ENCODE measurements around the gene TFEC.
"Not testable (repeated sequence)": the region's sequence is repeated elsewhere in the genome, so short reads cannot be mapped to it uniquely, and the experiment has no call there.

Gene TFEC, protein sequence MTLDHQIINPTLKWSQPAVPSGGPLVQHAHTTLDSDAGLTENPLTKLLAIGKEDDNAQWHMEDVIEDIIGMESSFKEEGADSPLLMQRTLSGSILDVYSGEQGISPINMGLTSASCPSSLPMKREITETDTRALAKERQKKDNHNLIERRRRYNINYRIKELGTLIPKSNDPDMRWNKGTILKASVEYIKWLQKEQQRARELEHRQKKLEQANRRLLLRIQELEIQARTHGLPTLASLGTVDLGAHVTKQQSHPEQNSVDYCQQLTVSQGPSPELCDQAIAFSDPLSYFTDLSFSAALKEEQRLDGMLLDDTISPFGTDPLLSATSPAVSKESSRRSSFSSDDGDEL

DNA sequence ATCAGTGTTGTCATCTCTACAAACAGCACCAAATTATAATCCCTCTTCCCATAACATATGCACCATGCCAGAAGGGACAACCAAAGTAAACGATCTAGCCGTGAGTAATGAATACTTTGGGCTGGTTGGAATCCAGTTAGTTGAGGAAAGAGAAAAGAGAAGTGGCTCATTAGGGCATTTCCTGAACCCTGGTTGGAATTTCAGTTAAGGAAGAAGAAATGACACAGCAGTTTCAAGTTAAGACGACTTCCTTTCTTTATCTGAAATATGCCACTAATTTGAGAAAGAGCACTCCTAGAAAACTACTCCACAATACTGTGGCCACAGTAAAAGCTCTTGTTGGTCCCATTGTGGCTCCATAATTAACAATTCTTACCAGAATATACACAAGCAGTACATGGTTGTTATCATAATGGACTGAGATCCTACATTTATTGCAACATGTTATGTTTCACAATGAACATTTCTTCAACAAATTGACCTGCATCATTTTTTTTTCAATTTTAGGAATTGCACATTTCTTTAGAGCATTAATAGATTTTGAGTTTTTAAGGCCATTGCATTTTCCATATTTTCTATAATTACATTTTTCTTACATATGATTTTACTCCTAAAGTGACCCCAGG is at the start of gene TFEC:
Gene TFEC (minus strand): TSS at position 113 of the 626 bp plus-strand sequence. CDS start 46,322 bp downstream, outside the sequence.
- no peak for DNase-seq

DNA sequence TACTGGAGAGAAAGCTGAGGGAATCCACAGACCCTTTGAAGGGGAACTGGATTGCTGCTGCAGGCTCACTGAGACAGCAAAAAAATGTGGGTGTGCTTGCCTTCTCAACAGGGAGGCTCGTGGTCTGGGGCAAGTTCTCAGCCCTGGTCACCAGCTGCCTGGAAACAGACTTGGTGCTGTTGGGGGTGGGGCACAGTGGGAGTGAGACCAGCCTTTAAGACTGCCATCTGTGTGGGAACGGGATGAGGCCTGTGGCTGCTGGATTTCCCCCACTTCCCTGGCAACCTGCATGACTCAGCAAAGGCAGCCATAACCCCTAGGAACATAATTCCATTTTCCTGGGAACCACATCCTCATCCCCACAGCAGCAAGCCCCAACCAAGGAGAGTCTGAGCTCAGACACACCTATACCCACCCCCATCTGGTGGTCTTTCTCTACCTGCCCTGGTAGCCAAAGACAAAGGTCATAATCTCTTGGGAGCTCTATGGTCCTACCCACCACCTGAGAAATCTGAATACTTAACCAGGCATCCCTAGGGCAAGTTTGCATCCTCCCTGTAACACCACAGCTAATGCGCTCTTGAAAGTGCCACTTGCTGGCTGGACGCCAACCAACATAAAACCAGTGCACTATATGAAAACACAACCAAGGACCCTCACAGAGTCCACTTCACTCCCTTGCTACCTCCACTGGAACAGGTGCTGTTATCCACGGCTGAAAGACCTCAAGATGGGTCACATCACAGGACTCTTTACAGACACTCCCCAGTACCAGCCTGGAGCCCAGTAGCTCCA is 45.0 kb upstream of the TFEC start:
- DNase-seq = no peak

DNA sequence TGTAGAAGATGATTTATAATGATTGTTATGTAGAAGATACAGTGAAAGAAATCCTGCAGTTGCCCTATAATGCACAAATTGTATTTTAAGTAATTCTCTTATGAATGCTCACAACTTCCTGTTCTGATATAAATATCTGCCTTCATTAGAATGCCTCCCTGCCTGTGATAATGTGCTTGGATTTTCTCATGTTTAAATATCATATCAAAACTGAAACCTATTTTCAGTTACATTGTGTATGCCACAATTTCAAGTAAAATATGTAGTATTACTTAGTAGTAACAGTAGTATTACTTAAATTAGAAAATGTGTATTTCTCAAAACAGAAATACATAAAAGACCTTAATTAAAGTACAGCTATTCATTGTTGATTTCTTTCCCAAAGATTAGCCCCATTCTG is 41.1 kb upstream of the TFEC start:
- DNase-seq = no peak

DNA sequence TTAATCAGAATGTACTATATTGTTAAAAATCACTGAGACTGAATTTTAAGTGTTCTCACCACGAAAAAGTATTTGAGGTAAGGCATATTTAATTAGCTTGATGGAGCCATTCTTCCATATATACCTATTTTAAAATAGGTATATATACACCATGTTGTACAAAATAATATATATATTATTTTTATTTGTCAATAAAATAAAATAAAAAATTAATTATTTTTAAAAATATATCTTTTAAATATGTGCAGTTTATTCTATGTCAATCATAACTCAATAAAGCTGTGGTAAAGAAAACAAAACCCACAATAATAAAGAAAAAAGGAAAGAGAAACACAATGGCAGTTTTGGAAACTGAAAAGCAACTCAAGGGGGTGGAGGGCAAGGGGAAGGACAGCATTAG is 33.6 kb upstream of the TFEC start:
- DNase-seq = no peak

DNA sequence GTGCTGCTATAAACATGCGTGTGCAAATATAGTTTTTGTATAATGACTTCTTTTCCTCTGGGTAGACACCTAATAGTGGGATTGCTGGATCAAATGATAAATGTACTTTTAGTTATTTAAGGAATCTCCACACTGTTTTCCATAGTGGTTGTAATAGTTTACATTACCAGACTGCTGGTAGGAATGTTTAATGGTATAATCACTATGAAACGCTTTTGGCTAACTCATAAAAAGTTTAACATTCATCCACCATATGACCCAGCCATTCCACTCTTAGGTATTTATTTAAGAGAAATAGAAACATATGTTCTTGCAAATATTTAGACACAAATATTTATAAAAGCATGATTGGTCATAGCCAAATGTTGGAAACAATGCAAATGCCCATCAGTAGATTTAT is 32.1 kb upstream of the TFEC start:
- DNase-seq = no peak

DNA sequence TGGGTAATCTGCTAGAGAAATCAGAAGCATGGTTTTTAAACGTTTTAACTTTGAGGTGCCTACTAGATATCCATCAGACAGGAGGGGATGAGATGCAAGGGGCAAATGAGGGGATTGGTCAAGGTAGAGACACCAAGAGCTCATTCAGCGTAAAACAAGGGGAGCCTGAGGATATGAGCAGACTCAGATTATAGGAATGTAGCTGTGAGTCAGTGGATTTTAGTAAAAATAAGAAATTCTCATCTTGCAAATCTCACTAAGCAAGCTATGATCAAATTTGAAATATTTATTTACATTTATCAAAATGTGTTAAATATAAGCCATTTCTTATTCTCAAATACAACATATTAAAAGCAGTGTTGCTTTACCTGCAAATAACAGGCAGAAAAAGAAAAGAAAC is 21.4 kb upstream of the TFEC start:
- no peak for DNase-seq

DNA sequence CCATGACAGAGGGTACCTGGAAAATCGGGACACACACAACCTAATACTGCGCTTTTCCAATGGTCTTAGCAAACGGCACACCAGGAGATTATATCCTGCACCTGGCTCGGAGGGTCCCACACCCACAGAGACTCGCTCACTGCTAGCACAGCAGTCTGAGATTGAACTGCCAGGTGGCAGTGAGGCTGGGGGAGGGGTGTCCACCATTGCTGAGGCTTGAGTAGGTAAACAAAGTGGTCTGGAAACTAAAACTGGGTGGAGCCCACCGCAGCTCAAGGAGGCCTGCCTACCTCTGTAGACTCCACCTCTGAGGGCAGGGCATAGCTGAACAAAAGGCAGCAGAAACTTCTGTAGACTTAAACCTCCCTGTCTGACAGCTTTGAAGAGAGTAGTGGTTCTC is 16.7 kb upstream of the TFEC start:
- not testable (repeated sequence) for DNase-seq

DNA sequence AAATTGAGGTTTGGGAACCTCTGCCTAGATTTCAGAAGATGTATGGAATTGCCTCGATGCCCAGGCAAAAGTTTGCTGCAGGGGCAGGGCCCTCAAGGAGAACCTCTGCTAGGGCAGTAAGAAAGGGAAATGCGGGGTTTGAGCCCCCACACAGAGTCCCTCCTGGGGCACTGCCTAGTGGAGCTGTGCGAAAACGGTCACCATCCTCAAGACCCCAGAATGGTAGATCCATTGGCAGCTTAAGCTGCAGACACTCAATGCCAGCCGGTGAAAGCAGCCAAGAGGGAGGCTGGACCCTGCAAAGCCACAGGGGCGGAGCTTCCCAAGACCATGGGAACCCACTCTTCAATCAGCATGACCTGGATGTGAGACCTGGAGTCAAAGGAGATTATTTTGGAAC is 15.0 kb upstream of the TFEC start:
- DNase-seq = no peak

DNA sequence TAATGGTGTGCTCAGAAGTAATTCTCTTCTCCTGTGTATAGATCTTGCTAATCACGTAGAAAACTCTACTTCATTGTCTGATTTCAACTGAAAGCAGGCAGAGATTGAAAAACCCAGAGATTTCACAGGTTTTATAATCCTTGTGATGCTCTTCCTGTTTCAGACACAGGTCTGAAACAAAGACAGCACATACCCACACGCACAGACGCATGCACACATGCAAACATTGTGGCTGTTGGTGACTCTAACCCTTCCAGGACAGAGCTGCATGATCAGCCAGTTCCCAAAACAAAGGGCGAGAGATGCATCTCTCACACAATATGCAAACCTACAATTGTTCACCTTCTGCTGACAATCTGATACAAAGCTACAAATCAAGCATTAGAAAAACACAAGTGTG is 11.1 kb upstream of the TFEC start:
- DNase-seq = no peak

DNA sequence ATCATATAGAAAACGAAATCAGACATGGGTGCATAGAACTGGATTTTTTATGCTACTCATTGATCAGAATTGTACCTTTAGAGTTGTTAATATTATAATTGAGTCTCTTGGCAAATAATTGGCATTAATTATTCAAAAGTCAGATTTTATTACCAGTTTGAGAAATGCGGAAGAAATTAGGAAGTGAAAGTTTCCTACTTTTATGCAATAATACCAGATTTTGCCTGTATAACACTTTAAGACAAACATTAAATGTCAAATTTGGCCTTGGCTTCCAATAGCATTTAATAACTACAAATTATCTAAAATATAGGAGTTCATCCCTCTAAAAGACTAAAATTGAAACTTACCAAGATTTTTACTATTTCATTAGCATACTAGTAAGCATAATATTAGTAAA is 6.8 kb upstream of the TFEC start:
- no peak for DNase-seq

DNA sequence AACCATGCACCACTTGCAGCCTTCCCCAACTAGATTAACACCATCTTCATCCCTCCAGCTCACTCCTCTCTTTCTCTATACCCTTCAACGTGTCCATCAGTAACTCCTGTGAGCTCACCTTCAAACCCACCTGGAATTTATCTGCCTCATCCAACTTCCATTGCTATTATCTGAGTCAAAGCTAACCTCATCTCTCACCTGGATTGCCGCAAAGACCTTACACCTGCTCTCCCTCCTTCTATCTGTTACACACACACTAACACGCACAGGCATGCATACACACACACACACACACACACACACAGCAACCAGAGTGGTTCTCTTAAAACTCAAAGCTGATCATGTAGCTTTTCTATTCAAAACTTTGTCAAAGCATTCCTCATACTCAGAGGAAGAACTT is 3.8 kb upstream of the TFEC start:
- DNase-seq = no peak

DNA sequence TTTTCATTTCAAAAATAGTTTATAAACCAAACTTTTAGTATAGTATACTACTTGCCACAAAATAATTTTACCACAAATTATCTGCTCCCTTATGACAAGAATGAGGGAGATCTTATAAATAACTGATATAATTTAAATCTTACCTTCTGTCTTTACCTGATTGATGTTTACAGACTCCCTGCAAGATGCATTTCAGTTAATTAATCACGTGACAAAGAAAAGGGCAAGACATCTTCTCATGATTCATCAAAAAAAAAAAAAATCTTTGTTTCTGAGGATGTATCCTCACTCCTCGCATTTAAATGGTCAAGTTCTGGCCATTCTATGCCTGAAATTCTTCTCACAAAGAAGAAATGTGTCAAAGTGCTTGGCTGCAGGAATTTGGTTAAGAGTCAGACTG is 2.3 kb upstream of the TFEC start:
- no peak for DNase-seq

DNA sequence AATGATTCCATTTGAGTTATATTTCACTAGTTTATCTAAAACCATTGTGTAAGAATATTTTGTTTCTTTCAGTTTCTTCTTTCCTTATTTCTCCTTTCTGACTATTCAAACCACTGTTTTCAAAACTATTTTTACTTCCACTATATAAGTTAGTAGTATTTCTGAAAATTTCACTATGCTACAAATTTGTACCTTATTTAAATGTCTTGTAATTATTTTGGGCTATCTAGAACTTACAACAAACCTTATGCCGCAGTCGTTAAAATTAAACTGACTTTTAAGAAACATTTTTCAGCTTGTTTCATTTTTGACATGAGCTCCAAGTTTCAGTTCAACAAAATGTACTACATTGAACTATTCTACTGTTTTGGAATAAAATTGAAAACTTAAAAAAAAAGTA is 1.8 kb downstream of the TFEC start:
- DNase-seq = no peak

DNA sequence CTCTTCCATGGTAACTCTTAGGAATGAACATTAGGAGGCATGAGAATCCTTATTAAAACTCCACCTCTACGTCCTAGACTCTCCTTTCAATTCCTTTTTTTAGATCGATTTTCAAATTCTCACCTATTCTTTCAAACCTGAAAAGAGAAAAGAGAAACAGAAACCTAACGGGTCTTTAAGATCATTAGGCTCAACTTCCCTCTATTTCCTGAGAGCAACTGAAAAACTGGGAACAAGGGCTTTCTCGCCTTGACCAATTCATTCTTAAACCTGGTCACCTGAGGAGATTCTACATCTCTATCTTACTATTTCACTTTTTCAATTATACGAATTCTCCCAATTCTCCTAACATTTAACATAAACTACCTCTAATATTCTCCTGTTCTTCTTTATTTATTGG is 2.8 kb downstream of the TFEC start:
- no peak for DNase-seq

DNA sequence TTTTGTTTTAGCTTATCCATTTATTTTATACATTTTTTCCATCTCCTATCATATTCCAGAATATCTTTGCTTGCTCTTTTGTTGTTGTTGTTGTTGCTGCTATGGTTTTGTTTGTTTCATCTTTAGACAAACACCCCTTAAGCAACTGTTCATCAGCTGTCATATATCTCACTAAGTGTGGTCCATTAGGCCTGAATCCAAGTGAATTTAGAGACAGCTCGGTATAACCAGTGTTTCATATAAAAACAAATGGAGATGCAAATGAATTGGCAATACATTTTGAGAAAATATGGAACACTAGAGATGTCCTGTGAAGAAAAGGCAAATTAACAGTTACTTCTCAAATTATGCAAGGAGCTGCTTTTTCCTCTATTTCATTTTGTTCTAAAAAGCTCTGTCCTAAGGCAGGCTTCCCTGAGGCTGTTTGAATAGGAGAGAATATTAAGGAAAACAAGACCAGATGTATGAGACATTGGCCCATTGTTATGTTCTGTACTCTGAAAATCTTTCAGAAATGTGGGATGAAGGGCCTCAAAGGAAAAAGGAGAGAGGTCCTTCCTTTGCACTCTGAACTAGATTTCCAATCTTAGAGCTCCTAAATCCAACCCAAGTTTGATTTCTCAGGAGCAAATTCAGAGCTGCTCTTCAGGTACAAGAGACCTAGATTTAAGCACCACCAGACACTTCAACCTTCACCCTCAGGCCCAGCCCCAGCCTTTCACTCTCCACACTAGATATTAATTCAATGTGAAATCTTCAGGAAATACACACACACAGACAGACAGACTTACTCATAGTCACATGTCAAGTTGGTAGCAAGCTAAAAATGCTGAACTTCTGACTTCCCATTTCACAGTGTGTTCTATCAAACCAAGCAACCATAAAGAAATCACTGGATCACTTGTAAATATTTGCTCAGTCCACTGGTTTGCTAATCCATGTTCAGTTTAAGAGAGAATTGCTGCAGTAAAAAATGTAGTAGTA is 5.4 kb downstream of the TFEC start:
- DNase-seq = no peak

DNA sequence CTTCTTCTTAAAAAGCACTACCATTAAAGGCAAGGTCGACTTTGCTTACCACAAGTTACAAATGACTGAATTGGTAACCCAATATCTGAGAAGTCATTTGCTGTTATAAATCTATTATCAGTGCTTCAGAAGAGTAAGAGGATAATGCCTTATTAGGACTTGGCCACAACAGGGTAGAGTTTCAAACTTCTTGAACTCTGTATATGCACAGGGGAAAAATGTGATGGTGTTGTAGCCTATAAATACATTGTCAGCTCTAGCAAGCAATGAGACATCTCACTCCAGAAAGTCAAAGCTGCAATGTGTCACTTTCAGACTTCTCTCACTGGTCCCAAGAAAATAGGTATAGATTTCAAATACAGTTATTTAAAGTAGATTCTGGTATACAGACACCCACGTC is 9.3 kb downstream of the TFEC start:
- no peak for DNase-seq

DNA sequence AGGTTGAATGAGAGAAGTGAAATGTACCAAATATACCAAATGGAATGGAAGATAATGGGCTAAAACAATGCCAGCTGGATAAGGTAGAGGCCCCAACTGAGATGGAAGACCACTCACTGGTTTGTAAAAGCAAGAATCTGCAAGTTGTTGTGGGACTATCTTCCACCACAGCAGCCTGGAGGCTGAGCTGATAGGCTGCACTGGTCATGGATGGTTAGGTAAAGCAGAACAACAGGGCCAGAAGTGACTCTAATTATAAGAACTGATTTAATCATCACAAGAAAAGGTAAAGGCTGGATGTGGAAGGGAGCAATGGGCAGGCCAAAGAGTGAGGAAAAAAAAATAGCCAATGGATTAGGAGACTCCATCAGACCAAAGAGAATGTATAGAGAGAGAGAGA is 11.8 kb downstream of the TFEC start:
- DNase-seq = no peak

DNA sequence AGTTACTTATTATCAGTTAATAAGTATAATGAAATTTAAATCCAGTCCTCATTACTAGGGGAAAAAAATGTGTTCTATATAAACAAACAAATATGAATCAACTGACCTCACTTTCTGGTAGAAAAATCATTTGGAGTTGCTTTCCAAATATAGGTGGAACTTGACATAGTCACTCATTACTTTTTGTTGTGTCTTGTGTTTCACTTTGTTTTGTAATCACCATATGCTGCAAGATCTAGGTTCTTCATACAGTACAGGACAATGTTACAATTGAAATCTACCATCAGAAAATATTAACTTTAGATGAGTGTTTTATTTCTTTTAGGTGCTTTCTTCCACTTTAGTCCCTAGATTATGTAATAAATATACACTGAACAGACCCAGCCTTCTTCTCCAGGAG is 16.9 kb downstream of the TFEC start:
- DNase-seq = no peak

DNA sequence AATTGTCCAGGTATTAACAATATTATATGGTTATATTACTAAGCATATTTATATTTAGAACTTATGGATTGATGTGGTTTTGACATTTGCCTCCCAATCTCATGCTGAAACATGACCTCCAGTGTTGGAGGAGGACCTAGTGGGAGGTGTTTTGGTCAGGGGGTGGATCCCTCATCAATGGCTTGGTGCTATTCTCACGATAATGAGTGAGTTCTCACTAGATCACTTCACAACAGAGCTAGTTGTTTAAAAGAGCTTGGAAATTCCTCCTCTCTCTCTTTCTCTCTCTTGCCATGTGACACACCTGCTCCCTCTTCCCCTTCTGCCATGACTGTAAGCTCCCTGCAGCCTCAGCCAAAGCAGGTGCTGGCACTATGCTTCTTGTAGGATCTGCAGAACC is 19.0 kb downstream of the TFEC start:
- no peak for DNase-seq

DNA sequence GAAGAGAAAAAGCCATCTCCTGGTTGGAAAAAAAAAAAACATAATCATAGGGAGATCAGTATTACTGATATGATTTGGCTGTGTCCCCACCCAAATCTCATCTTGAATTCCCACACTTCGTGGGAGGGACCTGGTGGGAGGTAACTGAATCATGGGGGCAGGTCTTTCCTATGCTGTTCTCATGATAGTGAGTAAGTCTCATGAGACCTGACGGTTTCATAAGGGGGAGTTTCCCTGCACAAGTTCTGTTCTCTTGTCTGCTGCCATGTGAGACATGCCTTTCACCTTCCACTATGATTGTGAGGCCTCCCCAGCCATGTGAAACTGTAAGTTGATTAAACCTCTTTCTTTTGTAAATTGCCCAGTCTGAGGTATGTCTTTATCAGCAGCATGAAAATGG is 25.8 kb downstream of the TFEC start:
- not testable (repeated sequence) for DNase-seq

DNA sequence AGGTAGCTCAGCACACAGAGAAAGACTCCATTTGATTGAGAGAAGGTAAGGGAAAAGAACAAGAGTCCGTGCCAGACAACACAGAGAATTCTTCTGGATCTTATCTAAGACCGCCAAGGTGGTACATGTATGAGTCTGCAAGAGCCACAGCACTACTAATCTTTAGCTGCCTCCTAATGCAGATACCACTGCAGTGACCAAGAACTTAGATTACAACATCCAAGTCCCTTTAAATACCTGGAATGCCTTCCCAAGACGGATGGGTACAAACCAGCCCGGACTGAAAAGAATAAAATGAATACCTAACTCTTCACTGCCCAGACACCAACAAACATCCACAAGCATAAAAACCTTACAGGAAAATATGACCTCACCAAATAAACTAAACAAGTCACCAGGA is 33.3 kb downstream of the TFEC start:
- DNase-seq = no peak

DNA sequence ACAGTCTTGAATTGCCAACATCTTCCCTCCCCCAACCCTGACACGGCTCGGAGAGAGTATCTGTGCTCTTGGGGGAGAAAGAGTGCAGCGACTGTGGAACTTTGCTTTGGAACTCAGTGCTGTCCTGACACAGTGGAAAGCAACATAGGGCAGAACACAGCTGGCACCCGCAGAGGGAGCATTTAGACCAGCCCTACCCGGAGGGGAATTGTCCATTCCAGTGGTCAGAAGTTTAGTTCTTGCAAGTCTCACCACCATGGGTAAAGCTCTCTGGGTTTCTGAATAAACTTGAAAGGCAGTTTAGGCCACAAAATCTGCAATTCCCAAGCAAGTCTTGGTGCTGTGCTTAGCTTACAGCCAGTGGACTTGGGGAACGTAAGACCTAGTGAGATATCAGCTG is 34.9 kb downstream of the TFEC start:
- DNase-seq = no peak

DNA sequence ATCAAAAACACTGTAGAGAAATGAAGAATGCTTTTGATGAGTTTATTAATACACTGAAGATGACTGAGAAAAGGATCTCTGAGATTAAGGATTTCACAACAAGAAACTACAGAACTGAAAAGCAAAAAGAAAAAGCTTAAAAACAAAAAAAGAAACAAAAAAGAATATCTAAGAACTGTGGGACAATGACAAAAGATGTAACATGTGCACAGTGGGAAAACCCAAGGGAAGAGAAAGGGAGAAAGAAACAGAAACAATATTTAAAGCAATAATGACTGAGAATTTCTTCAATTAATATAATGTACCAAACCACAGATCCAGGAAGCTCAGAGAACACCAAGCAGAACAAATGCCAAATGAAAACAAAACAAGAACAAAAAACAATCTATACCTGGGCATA is 42.2 kb downstream of the TFEC start:
- no peak for DNase-seq

Measured in kidney glomerular epithelial cell (primary cell).